Stimulated activated effector memory CD8-positive, alpha-beta T cell treated with anti-CD3 and anti-CD28 coated beads, Interleukin-12 subunit alpha, Interleukin-12 subunit beta, amount 100 ng/mL, for 72 hours (primary cell): Measurements from ENCODE around the gene AGL.
"Not testable (repeated sequence)": the region's sequence is repeated elsewhere in the genome, so short reads cannot be mapped to it uniquely, and the experiment has no call there.

ENCODE experiments used
- ATAC-seq: fragments of 150-1000 bp; cut with Tn5 transposase; 2 replicates; pipeline ENCODE4 v1.10.0; 2021
- DNase-seq, 2 donors: peaks; one replicate each; pipeline ENCODE4 v3.0.0; 2021 to 2022; ENCODE audit warnings: low spot score in 2 of 2
- H3K27ac Mint-ChIP-seq: one replicate; pipeline ENCODE4 v1.8.0; 2022; ENCODE audit warnings: mild to moderate bottlenecking, mixed read lengths
- H3K36me3 Mint-ChIP-seq: one replicate; pipeline ENCODE4 v1.8.0; 2022; ENCODE audit warnings: mild to moderate bottlenecking, mixed read lengths
- H3K4me1 Mint-ChIP-seq: one replicate; pipeline ENCODE4 v1.8.0; 2022; ENCODE audit warnings: mixed read lengths
- H3K4me3 Mint-ChIP-seq: one replicate; pipeline ENCODE4 v1.8.0; 2022; ENCODE audit warnings: mild to moderate bottlenecking, mixed read lengths
- H3K9me3 Mint-ChIP-seq: one replicate; pipeline ENCODE4 v1.8.0; 2022; ENCODE audit warnings: mixed read lengths

The AGL gene

GRCh38 chr1:99869723-99870122 lies 19.6 kb downstream of the AGL start:
- Mint-ChIP-seq H3K36me3 (peaks cover 10% of the 10 kb centered on the region), H3K27ac (no peak overlapping the region), H3K9me3 (no peaks in the 10 kb centered on the region), H3K4me1 (no peaks in the 10 kb centered on the region), H3K4me3 (no peak overlapping the region)
- no peak for DNase-seq
- ATAC-seq = no peak

GRCh38 chr1:99872063-99872462 lies 21.9 kb downstream of the AGL start:
- no peaks in the 10 kb centered on the region for H3K9me3 Mint-ChIP-seq
- no peak overlapping the region for H3K27ac Mint-ChIP-seq
- DNase-seq (no peak), ATAC-seq (no peak)
- H3K4me3 Mint-ChIP-seq = no peak overlapping the region
- peaks cover 29% of the 10 kb centered on the region for H3K36me3 Mint-ChIP-seq
- no peaks in the 10 kb centered on the region for H3K4me1 Mint-ChIP-seq

- Mint-ChIP-seq H3K4me1 (no peaks in the 10 kb centered on the region), H3K36me3 (peaks cover 48% of the 10 kb centered on the region), H3K27ac (no peak overlapping the region), H3K4me3 (no peak overlapping the region), H3K9me3 (no peaks in the 10 kb centered on the region)
- DNase-seq = no peak
- no peak for ATAC-seq
Measured at GRCh38 chr1:99877568-99877967, 27.4 kb downstream of the AGL start.

GRCh38 chr1:99886179-99886578 lies 36.0 kb downstream of the AGL start:
- ATAC-seq (no peak), DNase-seq (no peak)
- no peak overlapping the region for H3K4me3 Mint-ChIP-seq
- H3K36me3 Mint-ChIP-seq = peaks cover 59% of the 10 kb centered on the region
- H3K4me1 Mint-ChIP-seq = no peaks in the 10 kb centered on the region
- no peak overlapping the region for H3K27ac Mint-ChIP-seq
- H3K9me3 Mint-ChIP-seq = no peaks in the 10 kb centered on the region

- Mint-ChIP-seq H3K27ac (no peak overlapping the region), H3K36me3 (peaks cover 61% of the 10 kb centered on the region), H3K4me1 (no peaks in the 10 kb centered on the region)
Measured at GRCh38 chr1:99886841-99887240, 36.7 kb downstream of the AGL start.

GRCh38 chr1:99887890-99888289 lies 37.7 kb downstream of the AGL start:
- Mint-ChIP-seq H3K36me3 (peaks cover 58% of the 10 kb centered on the region), H3K9me3 (no peaks in the 10 kb centered on the region), H3K27ac (no peak overlapping the region), H3K4me3 (no peak overlapping the region), H3K4me1 (no peaks in the 10 kb centered on the region)
- no peak for DNase-seq
- no peak for ATAC-seq

More at GRCh38 chr1:99886841-99887240, 36.7 kb downstream of the AGL start:
- Mint-ChIP-seq H3K9me3 (no peaks in the 10 kb centered on the region), H3K4me3 (no peak overlapping the region)
- ATAC-seq (no peak), DNase-seq (no peak)

GRCh38 chr1:99891997-99892396 lies 41.8 kb downstream of the AGL start:
- H3K9me3 Mint-ChIP-seq = no peaks in the 10 kb centered on the region
- no peak overlapping the region for H3K27ac Mint-ChIP-seq
- H3K4me3 Mint-ChIP-seq = no peak overlapping the region
- ATAC-seq (no peak), DNase-seq (no peak)
- H3K36me3 Mint-ChIP-seq = peaks cover 49% of the 10 kb centered on the region
- no peaks in the 10 kb centered on the region for H3K4me1 Mint-ChIP-seq

- ATAC-seq, H3K4me3 Mint-ChIP-seq, H3K4me1 Mint-ChIP-seq, H3K27ac Mint-ChIP-seq, DNase-seq: not testable (repeated sequence)
- H3K9me3 Mint-ChIP-seq = peaks cover 11% of the 10 kb centered on the region
- peaks cover 32% of the 10 kb centered on the region for H3K36me3 Mint-ChIP-seq
Measured at GRCh38 chr1:99903278-99903677, 53.1 kb downstream of the AGL start.

GRCh38 chr1:99906535-99906934 lies 56.4 kb downstream of the AGL start:
- no peak for ATAC-seq
- DNase-seq = no peak
- H3K9me3 Mint-ChIP-seq = peaks cover 11% of the 10 kb centered on the region
- peaks cover 6% of the 10 kb centered on the region for H3K4me1 Mint-ChIP-seq
- H3K4me3 Mint-ChIP-seq = no peak overlapping the region
- peaks cover 20% of the 10 kb centered on the region for H3K36me3 Mint-ChIP-seq
- H3K27ac Mint-ChIP-seq = no peak overlapping the region

GRCh38 chr1:99917214-99917613 lies 67.1 kb downstream of the AGL start:
- ATAC-seq = no peak
- H3K4me3 Mint-ChIP-seq = no peak overlapping the region
- no peaks in the 10 kb centered on the region for H3K4me1 Mint-ChIP-seq
- H3K36me3 Mint-ChIP-seq = peaks cover 62% of the 10 kb centered on the region
- H3K27ac Mint-ChIP-seq = no peak overlapping the region
- DNase-seq = no peak
- no peaks in the 10 kb centered on the region for H3K9me3 Mint-ChIP-seq

- H3K4me3 Mint-ChIP-seq = no peak overlapping the region
- peak overlapping the region; percentile 57 for H3K27ac Mint-ChIP-seq
- no peaks in the 10 kb centered on the region for H3K9me3 Mint-ChIP-seq
- H3K4me1 Mint-ChIP-seq = no peaks in the 10 kb centered on the region
- ATAC-seq (no peak), DNase-seq (no peak)
- H3K36me3 Mint-ChIP-seq = peaks cover 44% of the 10 kb centered on the region
Measured at GRCh38 chr1:99919220-99919619, 69.1 kb downstream of the AGL start.

- H3K27ac Mint-ChIP-seq = no peak overlapping the region
- DNase-seq = no peak
- ATAC-seq = no peak
- H3K4me3 Mint-ChIP-seq = no peak overlapping the region
- no peaks in the 10 kb centered on the region for H3K36me3 Mint-ChIP-seq
- no peaks in the 10 kb centered on the region for H3K4me1 Mint-ChIP-seq
- H3K9me3 Mint-ChIP-seq = no peaks in the 10 kb centered on the region
Measured at GRCh38 chr1:99934801-99935200, 84.6 kb downstream of the AGL start.

GRCh38 chr1:99935534-99935933 lies 85.4 kb downstream of the AGL start:
- Mint-ChIP-seq H3K4me3 (no peak overlapping the region), H3K4me1 (no peaks in the 10 kb centered on the region), H3K9me3 (no peaks in the 10 kb centered on the region), H3K36me3 (no peaks in the 10 kb centered on the region), H3K27ac (no peak overlapping the region)
- ATAC-seq = peak; percentile 77
- DNase-seq = no peak

GRCh38 chr1:99936071-99936470 lies 85.9 kb downstream of the AGL start:
- ATAC-seq = no peak
- no peak overlapping the region for H3K27ac Mint-ChIP-seq

GRCh38 chr1:99942723-99943122 lies 92.6 kb downstream of the AGL start:
- Mint-ChIP-seq H3K27ac (no peak overlapping the region), H3K4me1 (no peaks in the 10 kb centered on the region), H3K4me3 (no peak overlapping the region), H3K36me3 (no peaks in the 10 kb centered on the region), H3K9me3 (no peaks in the 10 kb centered on the region)
- DNase-seq = no peak
- no peak for ATAC-seq

More at GRCh38 chr1:99936071-99936470, 85.9 kb downstream of the AGL start:
- Mint-ChIP-seq H3K4me1 (no peaks in the 10 kb centered on the region), H3K36me3 (no peaks in the 10 kb centered on the region), H3K9me3 (no peaks in the 10 kb centered on the region), H3K4me3 (no peak overlapping the region)
- no peak for DNase-seq

GRCh38 chr1:99943223-99943794 lies 93.1 kb downstream of the AGL start:
- ATAC-seq (no peak), DNase-seq (no peak)
- H3K9me3 Mint-ChIP-seq = no peaks in the 10 kb centered on the region
- H3K36me3 Mint-ChIP-seq = no peaks in the 10 kb centered on the region
- H3K27ac Mint-ChIP-seq = no peak overlapping the region
- H3K4me3 Mint-ChIP-seq = no peak overlapping the region
- no peaks in the 10 kb centered on the region for H3K4me1 Mint-ChIP-seq

- ATAC-seq = no peak
- Mint-ChIP-seq H3K36me3 (no peaks in the 10 kb centered on the region), H3K4me3 (no peak overlapping the region), H3K9me3 (no peaks in the 10 kb centered on the region), H3K4me1 (no peaks in the 10 kb centered on the region), H3K27ac (no peak overlapping the region)
- DNase-seq = no peak
Measured at GRCh38 chr1:99944192-99944591, 94.0 kb downstream of the AGL start.
